ENCODE measurements around the gene PHACTR3.

The PHACTR3 gene

DNA sequence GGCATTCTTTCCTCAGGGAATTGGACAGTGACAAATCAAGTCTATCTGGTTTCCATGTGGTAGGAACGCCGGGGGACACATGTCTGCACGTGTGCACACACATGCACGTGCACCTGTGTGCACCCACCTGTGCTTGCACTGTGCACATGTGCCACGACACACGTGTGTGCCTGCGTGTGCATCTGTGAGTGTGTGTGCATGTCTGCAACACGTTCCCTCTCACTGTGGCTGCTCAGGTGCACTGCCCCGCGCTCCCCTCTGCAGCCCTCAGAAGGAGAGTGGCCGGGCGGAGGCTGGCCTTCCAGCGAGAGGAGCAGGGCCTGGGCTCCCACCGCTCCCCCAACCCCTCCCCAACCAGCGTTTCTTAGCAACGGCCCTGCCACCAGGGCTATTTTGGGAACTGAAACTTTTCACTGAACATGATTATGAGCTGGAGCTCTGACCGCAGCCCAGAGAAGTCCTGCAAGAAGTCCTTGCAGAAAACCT is 147.8 kb downstream of the PHACTR3 start:
- no peak overlapping the region for H3K4me3 ChIP-seq (ENCODE audit: low read depth, low read length)

DNA sequence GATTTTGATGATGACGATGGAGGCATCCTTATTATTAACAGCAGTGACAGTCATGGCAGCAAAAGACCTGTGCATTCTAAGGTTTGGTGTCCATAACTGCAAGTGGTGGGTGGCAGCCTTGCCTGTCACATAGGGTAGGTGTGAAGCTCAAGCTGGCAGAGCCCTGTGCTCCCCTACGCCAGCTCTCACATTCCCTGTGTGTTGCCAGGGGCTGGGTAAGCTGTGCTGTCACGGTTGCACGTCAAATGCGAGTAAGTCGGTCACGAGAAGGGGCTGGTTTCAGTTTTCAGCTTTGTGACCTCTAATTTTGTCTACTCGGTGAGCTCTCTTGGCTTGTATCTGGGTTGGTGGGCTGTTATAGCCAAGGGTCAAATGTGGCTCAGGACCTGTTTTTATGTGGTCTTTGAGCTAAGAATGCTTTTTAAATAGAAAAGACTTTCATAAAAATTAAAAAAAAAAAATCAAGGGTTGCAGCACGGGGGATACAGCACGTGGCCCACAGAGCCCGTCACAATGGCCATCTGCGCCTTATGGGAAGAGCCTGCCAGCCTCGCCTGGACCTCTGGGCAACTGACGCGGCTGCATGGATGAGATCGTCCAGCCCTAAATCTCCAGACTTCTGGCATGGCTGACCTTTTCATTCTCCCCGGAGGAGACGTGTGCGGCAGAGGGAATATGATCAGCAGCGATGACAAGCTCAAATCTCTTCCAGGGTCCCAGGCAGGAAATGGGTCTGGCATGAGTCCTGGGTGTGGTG is 148.5 kb downstream of the PHACTR3 start:
- in situ Hi-C loops (cut with HindIII; ENCODE audit: low sequenced_read_pairs) = no loop called here
- no peak overlapping the region for H3K4me3 ChIP-seq (ENCODE audit: low read depth, low read length)
- TF ChIP-seq, protein P1, sequence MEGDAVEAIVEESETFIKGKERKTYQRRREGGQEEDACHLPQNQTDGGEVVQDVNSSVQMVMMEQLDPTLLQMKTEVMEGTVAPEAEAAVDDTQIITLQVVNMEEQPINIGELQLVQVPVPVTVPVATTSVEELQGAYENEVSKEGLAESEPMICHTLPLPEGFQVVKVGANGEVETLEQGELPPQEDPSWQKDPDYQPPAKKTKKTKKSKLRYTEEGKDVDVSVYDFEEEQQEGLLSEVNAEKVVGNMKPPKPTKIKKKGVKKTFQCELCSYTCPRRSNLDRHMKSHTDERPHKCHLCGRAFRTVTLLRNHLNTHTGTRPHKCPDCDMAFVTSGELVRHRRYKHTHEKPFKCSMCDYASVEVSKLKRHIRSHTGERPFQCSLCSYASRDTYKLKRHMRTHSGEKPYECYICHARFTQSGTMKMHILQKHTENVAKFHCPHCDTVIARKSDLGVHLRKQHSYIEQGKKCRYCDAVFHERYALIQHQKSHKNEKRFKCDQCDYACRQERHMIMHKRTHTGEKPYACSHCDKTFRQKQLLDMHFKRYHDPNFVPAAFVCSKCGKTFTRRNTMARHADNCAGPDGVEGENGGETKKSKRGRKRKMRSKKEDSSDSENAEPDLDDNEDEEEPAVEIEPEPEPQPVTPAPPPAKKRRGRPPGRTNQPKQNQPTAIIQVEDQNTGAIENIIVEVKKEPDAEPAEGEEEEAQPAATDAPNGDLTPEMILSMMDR (IDR thresholded peaks at IDR 0.05; ENCODE audit: low read depth, low read length, missing control alignments) = no peak
- no peak for DNase-seq (ENCODE audit: low read depth)

More for the DNA sequence above, 147.8 kb downstream of the PHACTR3 start:
- TF ChIP-seq, protein P1 (IDR thresholded peaks at IDR 0.05; ENCODE audit: low read depth, low read length, missing control alignments) = no peak
- DNase-seq (ENCODE audit: low read depth) = no peak
- in situ Hi-C loops (cut with HindIII; ENCODE audit: low sequenced_read_pairs) = no loop called here

DNA sequence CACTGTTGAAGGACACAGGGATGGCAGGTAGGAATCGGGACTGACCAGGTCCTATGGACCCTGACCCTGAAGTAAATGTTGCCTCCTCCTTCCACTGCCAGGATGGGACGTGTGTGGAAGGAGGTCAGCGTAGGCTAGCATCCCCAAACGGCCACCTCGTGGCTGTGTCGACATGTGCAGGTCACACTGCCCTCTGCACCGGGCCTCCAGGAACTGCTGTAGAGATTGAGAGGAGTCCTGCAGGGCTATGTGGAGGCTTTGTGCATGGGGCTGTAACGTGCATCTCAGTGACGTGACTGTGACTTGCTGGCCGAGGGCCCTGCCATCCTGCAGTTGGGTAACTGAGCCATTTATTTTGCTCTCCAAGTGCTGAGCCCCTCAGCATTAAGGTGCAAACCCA is 149.5 kb downstream of the PHACTR3 start:
- TF ChIP-seq, protein P1 (IDR thresholded peaks at IDR 0.05; ENCODE audit: low read depth, low read length, missing control alignments) = no peak
- DNase-seq (ENCODE audit: low read depth) = no peak
- in situ Hi-C loops (cut with HindIII; ENCODE audit: low sequenced_read_pairs) = no loop called here
- no peak overlapping the region for H3K4me3 ChIP-seq (ENCODE audit: low read depth, low read length)

DNA sequence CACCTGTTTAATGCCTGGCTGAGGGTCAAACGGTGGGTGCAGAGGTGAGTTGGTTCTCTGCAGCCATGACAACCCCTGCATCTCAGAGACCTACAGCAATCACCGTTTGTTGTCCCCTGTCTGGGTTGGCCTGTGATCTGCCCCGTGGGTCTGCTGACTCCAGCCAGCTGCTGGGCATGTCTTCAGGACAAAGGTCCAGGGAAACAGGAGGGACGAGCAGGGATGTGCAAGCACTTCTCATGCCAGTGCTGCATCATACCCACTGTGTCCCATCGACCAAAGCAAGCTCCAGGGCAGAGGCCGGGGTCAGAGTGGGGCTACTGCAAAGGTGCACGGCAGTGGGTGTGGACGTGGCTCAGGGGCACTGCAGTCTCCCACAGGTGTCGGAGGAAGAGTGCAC is 150.2 kb downstream of the PHACTR3 start:
- H3K4me3 ChIP-seq (ENCODE audit: low read depth, low read length) = no peak overlapping the region
- in situ Hi-C loops (cut with HindIII; ENCODE audit: low sequenced_read_pairs) = no loop called here

DNA sequence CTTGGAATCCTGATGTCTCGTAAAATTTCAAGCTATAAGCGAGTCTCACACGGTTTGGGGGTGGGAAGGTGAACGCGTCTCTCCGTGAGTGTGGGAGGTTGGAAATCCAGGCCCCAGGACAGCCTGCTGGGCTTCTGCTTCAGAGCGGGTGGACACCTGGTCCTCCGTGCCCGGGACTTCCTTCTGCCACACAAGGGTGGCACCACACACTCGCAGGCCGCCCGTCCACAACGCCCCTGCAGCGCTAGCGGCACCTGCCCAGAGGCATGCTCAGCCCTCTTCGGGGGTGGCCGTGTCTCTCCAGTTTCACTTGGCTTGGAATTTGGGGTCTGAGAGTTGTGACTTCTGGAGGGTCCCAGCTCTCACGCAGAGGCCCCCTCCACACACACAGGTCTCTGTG is 151.9 kb downstream of the PHACTR3 start:
- no peak for DNase-seq (ENCODE audit: low read depth)
- no peak overlapping the region for H3K4me3 ChIP-seq (ENCODE audit: low read depth, low read length)
- TF ChIP-seq, protein P1 (IDR thresholded peaks at IDR 0.05; ENCODE audit: low read depth, low read length, missing control alignments) = no peak
- in situ Hi-C loops (cut with HindIII; ENCODE audit: low sequenced_read_pairs) = no loop called here

More for the DNA sequence above, 150.2 kb downstream of the PHACTR3 start:
- DNase-seq (ENCODE audit: low read depth) = no peak
- TF ChIP-seq, protein P1 (IDR thresholded peaks at IDR 0.05; ENCODE audit: low read depth, low read length, missing control alignments) = no peak

DNA sequence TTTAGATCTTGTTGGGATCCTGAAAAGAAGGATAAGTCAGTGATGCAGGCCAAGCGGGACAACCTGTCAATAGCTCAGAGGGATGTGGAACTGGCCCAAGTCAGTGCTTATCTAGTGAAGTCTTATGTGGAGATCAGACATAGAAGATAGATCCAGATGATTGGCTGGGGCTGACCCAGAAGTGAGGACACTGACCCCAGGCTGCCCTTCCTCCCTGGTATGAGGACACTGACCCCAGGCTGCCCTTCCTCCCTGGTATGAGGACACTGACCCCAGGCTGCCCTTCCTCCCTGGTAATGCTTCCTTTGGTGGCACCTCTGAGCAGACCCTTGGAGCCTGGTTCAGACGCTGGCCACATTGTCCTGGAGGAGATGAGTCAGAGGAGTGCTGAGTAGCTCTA is 159.7 kb downstream of the PHACTR3 start:
- TF ChIP-seq, protein P1 (IDR thresholded peaks at IDR 0.05; ENCODE audit: low read depth, low read length, missing control alignments) = no peak
- no peak overlapping the region for H3K4me3 ChIP-seq (ENCODE audit: low read depth, low read length)
- no peak for DNase-seq (ENCODE audit: low read depth)
- in situ Hi-C loops (cut with HindIII; ENCODE audit: low sequenced_read_pairs) = no loop called here
